ENCODE measurements around the gene METTL9. TPM values are rescaled to one million over a fixed set of nuclear protein-coding genes. Genes with fewer than 3 reads are reported as not detected.

The METTL9 gene
- total and polyA plus RNA-seq, 9 of the 15 experiments (the other 6 are each of a cell fraction or from before 2014, with no cell fraction given), result 12.2 to 107 (median 79.1) TPM

DNA sequence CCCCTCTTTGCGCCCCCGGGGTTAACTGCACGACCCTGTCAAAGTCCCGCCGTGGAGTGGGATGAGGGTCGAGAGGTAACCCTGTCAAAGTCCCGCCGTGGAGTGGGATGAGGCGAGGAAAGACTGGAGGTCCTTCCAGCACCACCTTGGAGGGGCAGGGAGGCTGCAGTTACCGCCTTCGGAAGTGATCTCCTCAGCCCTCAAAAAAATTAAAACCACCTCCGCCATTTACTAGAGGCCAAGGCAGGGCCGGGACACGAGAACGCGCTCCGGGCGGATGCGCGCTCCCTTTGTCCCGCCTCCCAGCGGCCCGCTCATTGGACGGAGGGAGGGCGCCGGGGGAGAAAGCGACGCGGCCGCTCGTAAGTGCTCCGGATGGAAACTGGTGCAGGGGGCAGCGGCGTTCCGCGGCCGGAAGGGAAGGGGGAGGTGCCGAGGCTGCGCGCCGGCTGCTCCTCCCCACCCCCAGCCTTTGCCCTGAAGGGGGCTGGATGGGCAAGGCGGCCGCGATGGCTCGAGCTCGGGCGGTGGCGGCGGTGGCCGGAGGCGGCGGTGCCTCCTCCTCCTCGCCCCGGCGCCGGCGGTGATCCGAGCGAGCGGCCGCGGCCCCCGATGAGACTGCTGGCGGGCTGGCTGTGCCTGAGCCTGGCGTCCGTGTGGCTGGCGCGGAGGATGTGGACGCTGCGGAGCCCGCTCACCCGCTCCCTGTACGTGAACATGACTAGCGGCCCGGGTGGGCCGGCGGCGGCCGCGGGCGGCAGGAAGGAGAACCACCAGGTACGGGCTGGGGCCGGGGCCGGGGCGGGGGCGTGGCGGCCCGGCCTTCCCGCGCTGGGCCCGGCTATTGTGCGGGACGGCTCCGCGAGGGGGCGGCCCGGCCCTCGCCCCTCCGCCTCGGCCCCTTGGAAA is at the start of gene METTL9 (continued):
- TF ChIP-seq, protein P1, sequence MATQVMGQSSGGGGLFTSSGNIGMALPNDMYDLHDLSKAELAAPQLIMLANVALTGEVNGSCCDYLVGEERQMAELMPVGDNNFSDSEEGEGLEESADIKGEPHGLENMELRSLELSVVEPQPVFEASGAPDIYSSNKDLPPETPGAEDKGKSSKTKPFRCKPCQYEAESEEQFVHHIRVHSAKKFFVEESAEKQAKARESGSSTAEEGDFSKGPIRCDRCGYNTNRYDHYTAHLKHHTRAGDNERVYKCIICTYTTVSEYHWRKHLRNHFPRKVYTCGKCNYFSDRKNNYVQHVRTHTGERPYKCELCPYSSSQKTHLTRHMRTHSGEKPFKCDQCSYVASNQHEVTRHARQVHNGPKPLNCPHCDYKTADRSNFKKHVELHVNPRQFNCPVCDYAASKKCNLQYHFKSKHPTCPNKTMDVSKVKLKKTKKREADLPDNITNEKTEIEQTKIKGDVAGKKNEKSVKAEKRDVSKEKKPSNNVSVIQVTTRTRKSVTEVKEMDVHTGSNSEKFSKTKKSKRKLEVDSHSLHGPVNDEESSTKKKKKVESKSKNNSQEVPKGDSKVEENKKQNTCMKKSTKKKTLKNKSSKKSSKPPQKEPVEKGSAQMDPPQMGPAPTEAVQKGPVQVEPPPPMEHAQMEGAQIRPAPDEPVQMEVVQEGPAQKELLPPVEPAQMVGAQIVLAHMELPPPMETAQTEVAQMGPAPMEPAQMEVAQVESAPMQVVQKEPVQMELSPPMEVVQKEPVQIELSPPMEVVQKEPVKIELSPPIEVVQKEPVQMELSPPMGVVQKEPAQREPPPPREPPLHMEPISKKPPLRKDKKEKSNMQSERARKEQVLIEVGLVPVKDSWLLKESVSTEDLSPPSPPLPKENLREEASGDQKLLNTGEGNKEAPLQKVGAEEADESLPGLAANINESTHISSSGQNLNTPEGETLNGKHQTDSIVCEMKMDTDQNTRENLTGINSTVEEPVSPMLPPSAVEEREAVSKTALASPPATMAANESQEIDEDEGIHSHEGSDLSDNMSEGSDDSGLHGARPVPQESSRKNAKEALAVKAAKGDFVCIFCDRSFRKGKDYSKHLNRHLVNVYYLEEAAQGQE (IDR thresholded peaks at IDR 0.05; ENCODE audit: borderline replicate concordance), result no peak
- TF ChIP-seq, protein P1 (CRISPR knock-in tag; IDR thresholded peaks at IDR 0.05; ENCODE audit: low read depth), result 0 out of 2 replicates have a peak, but pooled peaks have one; percentile 41
- TF ChIP-seq RBFOX2 (IDR thresholded peaks at IDR 0.05; ENCODE audit: low read depth, low read length) (peak; percentile 92), SMARCB1 (IDR thresholded peaks at IDR 0.05; ENCODE audit: insufficient read length, low read depth) (no peak), MTA2 (IDR thresholded peaks at IDR 0.05; ENCODE audit: low read depth) (peak; percentile 25; the same call in 1 of the 2 replicates), RFX5 (IDR thresholded peaks at IDR 0.05; ENCODE audit: low read depth, low read length) (no peak), OTX1 (CRISPR knock-in tag; IDR thresholded peaks at IDR 0.05) (peak; percentile 8; the same call in 1 of the 2 replicates), NFE2L1 (tag; IDR thresholded peaks at IDR 0.05; ENCODE audit: borderline replicate concordance, low read depth) (no peak), ZNF445 (CRISPR knock-in tag; IDR thresholded peaks at IDR 0.05; ENCODE audit: low read depth) (no peak), ZNF143 (CRISPR knock-in tag; IDR thresholded peaks at IDR 0.05) (no peak), RBM22 (IDR thresholded peaks at IDR 0.05; ENCODE audit: low read depth, low read length, poor library complexity, severe bottlenecking) (peak; percentile 50), TCFL5 (CRISPR knock-in tag; conservative IDR thresholded peaks at IDR 0.05) (no peak)
- TF ChIP-seq, protein P2, sequence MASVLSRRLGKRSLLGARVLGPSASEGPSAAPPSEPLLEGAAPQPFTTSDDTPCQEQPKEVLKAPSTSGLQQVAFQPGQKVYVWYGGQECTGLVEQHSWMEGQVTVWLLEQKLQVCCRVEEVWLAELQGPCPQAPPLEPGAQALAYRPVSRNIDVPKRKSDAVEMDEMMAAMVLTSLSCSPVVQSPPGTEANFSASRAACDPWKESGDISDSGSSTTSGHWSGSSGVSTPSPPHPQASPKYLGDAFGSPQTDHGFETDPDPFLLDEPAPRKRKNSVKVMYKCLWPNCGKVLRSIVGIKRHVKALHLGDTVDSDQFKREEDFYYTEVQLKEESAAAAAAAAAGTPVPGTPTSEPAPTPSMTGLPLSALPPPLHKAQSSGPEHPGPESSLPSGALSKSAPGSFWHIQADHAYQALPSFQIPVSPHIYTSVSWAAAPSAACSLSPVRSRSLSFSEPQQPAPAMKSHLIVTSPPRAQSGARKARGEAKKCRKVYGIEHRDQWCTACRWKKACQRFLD (CRISPR knock-in tag; IDR thresholded peaks at IDR 0.05), result peak; percentile 86
- TF ChIP-seq, protein P3, sequence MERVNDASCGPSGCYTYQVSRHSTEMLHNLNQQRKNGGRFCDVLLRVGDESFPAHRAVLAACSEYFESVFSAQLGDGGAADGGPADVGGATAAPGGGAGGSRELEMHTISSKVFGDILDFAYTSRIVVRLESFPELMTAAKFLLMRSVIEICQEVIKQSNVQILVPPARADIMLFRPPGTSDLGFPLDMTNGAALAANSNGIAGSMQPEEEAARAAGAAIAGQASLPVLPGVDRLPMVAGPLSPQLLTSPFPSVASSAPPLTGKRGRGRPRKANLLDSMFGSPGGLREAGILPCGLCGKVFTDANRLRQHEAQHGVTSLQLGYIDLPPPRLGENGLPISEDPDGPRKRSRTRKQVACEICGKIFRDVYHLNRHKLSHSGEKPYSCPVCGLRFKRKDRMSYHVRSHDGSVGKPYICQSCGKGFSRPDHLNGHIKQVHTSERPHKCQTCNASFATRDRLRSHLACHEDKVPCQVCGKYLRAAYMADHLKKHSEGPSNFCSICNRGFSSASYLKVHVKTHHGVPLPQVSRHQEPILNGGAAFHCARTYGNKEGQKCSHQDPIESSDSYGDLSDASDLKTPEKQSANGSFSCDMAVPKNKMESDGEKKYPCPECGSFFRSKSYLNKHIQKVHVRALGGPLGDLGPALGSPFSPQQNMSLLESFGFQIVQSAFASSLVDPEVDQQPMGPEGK (CRISPR knock-in tag; IDR thresholded peaks at IDR 0.05; ENCODE audit: borderline replicate concordance), result no peak

Measured in K562 (cell line).